Left kidney (tissue), 2 donors: ENCODE results near the gene SAFB2. TPM values are rescaled to one million over a fixed set of nuclear protein-coding genes. Genes with fewer than 3 reads are reported as not detected.
"Not testable (repeated sequence)": the region's sequence is repeated elsewhere in the genome, so short reads cannot be mapped to it uniquely, and the experiment has no call there.

Experiments used
- DNase-seq: peaks from one replicate; pipeline ENCODE4 v3.0.0-alpha.2; 2013
- polyA plus RNA-seq: library from polyadenylated mRNA; unstranded; fragments of 120-200 nt; gene quantifications from one replicate; pipeline ENCODE4 v1.2.1, GENCODE V29; 2013; ENCODE audit not compliant: insufficient read length

The SAFB2 gene
- polyA plus RNA-seq, 1 donor, result 118 TPM

DNA sequence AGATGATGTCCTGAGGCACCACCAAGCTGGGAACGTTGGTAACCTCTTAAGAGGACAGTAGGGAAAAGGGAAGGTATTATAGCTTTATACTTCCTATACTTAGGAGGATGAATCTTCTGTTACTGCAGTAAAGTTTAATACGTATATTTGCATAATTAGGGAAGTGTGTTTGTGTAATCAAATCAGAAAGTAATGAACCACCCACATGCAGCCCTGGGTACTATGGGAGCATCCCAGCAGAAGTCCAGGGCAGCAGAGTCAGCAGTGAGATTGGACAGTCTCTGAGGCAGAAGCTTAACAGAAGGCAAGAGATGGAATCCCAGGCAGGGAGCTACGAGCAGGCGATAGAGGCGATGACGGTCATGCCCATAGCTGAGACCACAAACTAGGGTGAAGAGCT, 12.9 kb upstream of the SAFB2 start:
- DNase-seq, result no peak

DNA sequence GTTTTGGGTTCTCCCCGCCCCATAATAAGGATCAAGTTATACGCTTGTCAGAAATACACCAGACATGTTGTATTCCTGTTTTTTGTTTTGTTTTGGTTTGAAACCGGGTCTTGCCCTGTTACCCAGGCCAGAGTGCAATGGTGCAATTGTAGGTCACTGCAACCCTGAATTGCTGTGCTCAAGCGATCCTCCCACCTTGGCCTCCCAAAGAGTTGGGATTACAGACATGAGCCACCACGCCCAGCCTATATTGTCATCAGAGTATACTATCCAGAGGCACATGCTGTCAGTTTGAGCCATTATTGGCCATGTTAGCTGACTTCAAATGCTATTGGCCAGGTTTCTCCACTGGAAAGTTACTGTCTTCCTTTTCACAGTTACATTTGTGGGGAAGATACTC, 10.1 kb upstream of the SAFB2 start:
- DNase-seq, result no peak

DNA sequence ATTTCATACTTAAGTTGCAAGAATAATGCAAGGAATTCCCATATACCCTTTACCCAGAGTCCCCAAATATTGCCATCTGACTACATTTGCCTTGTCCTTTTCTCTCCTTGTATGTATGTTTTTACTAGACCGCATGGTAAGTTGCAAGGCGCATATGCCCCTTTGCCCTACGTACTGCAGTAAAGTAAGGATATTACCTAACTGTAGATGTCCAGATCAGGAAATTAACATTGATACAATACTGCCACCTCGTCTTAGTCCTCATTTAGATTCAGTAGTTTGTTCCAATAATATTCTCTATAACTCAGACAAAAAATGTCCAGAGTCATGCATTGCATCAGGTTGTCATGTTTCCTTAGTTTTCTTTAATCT, 9.7 kb upstream of the SAFB2 start:
- DNase-seq, result no peak

DNA sequence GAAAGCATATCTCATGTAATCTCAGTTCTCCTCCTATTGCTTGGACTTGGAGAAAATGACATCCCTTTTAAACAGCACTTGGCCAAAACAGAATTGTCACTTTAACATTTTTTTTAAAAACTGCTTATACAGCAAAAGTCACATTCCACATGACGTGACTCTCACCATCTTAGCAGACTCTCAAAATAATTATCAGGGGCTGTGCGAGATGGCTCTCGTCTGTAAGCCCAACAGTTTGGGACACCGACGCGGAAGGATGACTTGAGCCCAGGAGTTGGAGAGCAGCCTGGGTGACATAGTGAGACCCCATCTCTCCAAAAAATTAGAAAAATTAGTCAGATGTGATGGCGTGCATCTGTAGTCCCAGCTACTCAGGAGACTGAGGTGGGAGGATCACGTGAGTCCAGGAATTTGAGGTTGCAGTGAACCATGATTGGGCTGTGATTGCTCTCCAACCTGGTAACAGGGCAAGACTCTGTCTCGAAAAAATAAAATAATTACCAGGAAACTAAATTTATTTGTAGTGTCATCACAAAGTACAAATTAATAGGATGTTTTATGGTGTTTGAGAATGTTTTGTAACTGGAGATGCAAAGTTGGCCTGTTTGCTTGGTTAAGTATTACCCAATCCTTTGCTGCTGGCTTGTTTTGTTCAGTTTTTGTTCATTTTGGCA, 9.1 kb upstream of the SAFB2 start:
- no peak for DNase-seq

DNA sequence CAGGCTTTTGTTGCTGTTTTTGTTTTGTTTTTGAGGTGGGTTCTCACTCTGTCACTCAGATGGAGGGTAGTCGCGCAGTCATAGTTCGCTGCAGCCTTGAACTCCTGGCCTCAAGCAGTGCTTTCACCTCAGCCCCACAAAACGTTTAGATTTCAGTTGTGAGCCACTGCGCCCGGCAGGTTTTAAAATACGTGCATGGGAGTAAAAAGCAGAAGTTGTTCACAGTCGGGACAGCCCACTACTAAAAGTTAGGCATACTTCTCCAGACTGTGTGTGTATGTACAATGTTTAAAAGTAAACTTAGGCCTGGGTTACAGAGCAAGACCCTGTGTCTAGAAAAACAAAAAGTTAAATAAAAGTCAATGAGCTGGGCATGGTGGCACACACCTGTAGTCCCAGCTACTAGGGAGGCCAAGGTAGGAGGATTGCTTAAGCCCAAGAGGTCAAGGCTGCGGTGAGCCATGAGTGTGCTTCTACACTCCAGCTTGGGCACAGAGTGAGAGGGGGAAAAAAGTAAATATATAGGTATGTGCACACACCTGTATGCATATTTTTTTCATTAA, 6.4 kb upstream of the SAFB2 start:
- no peak for DNase-seq

DNA sequence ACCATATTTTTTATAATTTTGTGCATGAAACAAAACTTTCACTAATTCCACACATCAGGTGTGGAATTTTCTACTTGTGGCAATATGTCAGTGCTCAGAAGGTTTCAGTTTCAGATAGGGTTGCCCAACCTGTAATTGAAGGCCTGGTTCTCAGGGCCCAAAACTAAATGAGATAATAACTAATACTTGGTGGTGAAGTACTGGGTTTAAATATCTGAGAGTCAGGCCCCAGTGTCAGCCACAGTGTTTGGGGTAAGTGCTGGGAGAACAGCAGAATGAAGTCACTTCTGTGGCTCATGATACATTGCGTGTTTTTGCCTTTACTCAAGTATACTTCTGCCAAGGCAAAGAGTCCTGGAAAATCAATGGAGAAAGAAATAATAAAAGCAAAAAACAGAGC, 5.9 kb upstream of the SAFB2 start:
- no peak for DNase-seq

DNA sequence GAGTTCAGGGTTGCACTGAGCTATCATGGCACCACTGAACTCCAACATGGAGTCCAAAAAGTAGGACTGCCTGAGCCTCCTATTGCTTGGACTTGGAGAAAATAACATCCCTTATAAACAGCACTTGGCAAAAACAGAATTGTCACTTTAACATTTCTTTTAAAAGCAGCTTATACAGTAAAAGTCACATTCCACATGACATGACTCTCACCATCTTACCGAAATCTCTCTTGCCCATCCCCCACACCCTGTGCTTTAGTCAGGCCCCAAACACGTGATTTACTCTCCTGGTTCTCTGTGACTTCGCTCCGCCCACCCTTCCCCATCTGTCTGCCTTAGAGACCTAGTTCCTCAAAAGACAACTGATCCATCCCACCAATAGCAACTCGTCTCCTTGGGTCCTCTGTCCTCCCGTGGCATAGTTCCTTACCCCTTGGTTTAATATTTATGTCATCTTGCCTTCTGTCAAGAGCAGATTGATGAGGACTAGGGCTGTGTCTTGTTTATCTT, 4.9 kb upstream of the SAFB2 start:
- DNase-seq, result no peak

DNA sequence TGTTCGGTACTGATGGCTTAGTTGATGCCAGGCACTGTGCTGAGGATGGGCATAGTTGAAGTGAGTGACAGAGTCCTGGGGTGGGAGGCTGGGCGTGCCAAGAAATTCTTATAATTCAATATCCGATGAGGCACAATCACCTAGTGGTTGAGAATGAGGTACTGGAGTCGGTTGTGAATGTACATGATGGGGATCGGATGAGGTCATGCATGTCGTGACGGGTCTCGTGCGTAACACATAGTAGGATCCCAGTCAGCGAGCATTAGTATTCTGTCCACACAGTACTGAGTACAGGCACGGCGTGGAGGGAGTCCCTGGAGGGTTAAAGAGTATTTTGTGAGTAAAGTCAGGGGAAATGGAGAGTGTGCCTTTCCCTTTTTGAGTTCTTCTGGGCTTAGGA, 3.1 kb upstream of the SAFB2 start:
- no peak for DNase-seq

DNA sequence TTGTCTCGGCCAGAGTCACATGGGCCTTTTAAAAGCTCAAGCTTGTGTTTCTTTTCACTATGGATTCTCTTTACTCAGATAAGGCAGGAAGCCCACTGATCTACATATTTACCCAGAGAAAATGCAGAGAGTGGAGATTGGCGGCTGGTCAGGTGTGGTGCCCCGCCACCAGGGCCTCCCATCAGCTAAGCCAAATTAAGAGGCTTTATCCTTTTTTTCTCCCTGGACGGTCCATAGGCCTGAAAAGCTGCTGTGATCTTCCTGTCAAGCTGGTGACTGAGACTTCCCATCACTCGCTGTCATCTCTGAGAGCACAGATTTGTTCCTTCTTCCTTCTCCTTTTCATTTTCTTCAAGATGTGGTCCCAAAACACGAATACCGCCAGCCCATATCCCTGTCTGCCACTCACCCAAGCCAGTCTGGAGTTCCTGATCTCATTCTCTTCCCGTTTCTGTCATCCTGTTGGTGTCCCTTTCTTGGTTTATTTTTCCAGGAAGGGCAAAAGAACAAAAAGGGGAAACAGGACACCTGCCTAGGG, 2.2 kb upstream of the SAFB2 start:
- no peak for DNase-seq

DNA sequence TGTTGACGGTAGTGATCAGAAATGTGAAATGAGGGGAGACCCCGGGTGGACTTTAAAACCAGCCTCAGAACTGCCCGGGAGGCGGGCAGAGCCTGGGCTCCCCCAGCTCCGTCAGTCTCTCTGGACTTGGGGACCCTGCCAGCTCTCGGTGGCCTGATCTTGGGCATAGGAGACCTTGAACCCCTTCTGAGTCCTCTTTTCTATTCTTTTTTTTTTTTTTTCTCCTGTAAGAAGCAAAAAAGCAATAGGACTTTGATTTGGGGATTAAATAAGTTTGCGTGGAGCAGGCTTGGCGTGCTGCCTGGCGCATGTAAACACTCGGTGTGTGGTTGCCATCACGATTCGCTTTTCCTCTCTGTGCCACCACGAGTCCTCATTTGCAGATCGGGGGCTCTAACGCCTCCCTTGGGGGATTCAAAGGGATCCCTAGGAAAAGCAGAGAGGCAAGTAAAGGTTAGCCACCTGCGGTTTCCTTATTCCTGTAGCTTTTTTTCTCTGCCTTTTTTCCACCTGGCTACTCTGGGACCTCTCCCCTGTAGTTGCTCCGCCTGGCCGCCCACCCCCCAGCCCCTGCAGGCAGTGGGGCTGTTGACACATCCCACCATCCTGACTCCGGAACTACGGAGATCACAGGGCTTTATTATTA, 1.6 kb upstream of the SAFB2 start:
- DNase-seq, result no peak

DNA sequence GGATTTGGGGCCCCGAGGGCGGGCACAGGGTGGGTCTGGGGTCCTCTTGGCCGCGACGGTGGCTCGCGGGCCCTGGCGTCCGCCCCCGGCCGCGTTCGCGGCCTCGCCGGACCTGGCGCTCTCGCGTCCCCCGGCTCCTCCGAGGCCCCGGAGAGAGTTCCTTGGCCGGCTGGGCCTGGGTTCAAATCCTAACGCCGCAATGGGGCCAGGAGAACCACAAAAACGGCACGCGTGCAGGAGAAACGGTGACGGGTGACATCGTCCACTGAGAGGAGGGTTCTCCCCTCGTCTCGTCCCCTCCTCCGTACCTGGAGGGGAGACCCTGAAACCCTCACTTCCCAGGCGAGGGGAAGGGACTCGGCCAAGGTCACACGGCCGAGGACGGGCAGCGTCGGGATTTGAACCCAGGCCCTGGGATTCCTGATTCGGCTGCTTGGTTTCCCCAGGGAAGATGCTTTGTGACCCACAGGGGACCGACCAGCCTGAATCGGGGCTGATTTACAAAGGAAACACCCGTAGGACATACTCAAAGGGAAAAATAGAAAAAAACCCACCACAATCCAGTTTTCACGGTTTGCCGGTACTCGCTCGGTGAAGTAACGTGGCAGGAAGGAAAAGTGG, 931 bp upstream of the SAFB2 start:
- DNase-seq, result no peak

DNA sequence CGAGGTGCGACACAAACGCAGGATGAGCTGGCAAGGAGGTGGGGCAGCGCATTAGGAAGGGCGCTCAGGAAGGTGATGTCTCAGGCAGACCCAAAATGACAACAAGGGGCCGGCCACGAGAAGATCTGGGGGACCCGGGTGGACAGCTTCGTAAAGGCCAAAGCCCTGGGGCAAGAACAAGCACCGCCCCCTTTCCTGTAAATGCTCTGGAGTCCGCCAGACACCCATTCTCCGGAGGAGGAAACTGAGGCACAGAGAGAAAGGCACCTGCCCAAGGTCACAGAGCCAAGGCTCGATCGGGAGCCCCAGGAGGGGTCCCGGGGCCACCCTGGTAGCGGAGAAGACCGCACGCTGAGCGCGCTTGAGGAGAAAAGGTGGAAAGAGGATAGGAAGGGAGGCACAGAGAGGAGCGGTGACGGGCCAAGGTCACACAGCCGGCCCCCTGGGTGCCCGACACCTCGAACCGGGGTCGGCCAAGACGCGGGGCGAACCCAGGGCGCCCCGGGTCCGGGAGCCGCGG, 571 bp downstream of the SAFB2 start:
- no peak for DNase-seq

DNA sequence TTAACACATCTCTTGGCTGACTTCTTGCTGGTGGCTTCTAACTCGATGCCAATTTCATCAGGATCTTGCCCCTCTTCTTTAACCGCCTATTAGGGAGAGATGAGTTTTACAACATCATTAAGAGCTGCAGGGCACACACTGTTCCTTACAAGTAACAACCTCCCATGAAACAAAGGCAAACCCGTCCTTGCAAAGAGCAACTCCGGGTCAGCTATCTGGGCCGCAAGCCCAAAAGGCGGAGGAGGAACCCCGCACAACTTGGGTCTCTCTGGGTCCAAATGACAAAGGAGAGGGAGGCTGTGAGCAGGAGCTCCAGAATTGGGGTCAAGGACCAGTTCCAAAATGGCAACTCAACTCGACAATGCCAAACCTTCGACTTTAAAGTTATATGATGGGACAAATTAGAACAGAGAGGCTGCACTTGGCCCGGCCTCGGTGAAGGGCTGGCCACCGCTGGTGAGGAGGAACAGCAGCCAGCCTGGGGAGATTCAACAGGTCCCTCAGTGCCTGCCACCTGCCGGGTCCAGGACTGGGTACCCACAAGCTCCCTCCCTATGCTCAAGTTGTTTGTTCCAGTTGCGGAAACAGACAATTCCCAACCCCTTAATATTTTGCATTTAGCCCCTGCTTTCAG, 1.1 kb downstream of the SAFB2 start:
- DNase-seq, result no peak

DNA sequence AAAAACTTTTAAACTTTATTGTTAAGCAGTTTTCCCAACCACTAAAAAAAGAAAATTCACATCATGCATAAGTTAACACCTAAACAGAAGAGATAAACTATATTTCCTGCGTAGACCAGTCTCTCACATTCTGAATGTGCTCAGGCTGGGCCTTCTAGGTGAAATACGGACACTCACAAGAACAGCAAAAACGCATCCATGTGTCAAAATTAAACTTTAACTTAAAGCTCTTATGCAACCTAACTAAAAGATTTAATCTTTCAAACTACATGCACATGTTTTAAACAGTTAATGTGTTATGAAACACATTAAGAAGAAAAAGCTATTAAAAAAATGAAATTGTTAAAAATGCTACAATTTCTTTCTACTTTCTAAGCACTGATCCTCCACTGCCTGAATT, 2.6 kb downstream of the SAFB2 start:
- DNase-seq, result no peak

DNA sequence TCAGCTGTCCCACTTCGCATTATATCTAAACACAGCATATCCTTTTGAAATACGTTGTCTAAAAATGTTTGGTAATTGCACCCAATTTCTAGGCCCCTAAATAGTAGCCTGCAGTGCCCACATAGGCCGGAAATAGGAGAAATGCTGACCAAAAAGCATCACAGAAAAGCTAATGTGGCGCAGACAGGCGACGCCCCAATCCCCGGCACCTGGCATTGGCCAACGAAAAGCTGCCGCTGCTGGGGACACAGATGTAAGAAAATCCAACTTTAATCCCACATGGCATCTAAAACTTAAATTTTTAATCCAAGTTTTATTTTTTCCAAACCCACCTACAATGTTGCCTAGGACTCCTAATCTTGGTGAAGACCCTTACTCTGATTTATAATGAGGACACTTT, 4.0 kb downstream of the SAFB2 start:
- DNase-seq, result no peak

DNA sequence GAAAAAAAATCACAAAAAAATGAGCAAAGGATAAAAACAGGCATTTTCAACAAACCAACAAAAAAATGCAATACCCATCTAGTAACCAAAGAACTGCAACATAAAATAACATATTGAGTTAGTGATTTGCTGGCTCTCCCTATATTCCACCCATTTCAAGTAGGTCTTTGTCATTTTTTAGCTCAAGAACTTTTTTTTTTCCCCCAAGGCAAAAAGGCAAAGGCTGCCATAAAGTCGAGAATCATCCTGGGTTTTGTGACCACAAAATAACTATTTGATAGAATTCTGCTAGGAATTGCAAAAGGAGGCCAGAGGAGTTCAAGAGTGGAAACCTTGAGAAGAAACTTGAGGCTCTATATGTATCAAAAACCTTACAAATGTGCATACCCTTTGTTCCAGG, 5.5 kb downstream of the SAFB2 start:
- no peak for DNase-seq

DNA sequence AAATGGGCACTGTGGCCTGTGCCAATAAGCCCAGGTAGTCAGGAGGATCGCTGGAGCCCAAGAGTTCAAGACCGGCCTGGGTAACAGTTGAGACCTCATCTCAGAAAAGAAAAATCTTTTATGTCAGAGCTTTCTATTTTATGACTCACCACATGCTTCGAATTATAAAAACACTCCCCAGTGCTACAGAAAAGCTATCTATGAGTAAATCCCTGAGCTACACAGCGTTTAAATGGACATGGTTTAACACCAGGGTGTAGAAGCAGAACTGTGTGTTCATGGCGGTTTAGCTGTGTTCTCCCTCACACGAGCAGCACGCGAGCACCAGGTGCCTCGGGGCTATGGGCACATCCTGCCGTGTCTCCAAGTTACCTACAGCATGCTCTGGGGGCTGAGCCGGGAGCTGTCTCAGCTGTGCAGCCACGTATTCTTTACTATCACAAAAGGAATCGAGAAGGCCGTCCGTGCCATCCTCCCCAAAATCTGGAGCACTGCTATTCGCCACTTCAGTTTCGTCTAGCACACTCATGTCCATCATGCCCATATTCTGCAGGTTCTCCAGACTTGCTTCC, 6.7 kb downstream of the SAFB2 start:
- DNase-seq, result no peak

DNA sequence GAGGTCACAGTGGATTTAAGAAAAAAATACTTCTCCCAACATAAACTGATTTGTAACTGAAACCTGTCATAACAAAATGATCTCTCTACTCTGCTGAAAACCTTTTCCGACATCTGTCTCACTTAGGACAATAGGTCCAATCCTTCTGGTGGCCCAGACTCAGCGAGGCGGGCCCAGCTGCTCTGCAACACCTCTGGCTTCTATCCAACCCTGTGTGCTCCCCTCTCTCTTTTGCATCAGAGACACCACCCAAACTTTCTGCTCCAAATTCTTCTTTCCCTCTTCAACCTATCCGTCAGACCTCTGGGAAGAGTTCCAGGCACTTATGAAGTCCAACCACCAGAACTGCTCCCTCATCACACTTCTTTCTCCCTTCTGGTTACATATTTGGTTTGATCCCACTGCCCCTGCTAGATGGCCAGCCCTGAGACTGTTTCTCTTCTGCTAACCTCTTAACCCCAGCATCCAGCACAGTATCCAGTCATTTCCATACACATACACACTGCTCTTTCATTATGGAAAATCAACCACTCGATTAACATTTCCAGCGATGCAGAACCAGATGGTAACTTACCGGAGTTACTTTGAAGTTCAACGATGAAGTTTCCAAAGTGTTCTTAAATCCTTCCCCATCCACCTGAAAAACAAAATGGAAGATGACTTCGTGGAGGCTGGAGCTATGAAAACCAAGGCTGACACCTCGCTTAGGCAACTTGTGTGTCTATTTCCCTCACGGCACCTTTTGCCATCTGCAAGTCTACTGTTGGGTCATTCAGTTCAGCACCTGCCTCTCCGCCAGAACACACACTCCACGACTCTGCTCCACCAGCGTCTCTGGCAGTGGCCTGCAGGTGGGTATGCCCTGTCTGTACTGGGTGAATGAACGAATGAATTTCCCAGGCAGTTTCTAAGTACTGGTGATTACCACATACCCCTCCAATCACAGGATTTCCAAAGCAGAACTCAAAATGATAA, 9.4 kb downstream of the SAFB2 start:
- DNase-seq, result no peak

DNA sequence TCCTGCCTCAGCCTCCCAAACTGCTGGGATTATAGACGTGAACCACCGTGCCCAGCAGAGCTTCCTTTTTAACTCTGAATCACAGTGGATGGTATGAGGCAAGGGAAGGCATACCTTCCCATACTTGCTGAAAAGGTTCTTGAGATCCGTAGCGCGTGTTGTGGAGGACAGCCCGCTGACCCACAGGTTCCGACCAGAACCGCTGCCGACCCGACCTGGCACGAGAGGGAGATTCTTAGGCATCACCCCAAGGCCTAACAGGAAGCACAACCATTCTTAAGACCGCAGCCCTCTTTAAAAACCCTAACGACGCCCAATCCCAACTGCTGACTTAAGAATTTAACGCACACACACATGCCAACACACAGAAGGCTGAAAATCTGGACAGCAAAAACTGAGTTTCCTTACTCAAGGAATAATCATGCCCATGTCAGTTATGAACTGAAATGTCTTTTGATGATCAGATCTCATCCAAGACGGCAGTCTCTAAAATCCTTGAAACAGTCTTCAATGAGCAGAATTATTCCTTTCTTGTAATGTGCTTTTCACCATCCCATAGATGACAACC, 12.6 kb downstream of the SAFB2 start:
- DNase-seq, result no peak

DNA sequence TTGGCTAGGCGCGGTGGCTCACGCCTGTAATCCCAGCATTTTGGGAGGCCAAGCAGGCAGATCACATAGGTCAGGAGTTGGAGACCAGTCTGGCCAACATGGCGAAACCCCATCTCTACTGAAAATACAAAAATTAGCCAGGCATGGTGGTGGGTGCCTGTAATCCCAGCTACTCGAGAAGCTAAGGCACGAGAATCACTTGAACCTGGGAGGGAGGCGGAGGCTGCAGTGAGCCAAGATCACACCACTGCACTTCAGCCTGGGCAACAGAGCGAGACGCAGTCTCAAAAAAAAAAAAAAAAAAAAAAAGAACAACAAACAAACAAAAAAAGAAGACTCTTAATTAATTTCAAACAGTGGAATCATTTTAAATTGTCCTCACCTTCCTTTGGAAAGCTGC, 13.8 kb downstream of the SAFB2 start:
- DNase-seq, result not testable (repeated sequence)
